HG03103 (cell line): ENCODE measurements around the gene SLC24A3.

Source experiments
- ATAC-seq: cut with Tn5 transposase; IDR thresholded peaks from one replicate; pipeline ENCODE4 v1.9.1; 2021; ENCODE audit warnings: low read depth; ENCODE audit not compliant: unreplicated experiment

SLC24A3 gene

DNA sequence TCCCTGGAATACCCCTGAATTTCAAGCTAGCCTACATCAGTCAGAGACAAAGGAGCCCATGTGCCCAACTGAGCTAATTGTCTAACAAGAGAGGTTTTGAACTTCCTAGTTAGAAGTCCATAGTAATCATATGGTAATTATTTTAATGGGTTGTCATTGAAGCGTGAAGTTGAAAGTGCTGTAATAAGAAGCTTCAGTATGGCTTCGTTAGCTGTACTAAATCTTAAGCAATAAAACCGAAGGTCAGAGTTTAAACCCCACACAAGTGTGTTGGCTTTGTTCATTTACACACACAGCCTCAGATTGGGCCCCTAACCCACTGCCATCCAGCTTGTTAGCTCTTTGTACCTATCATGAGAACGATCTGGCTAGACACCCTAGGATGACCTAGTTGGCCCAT is 350.0 kb downstream of the SLC24A3 start:
- ATAC-seq: no peak

- no peak for ATAC-seq
Observed at GRCh38 chr20:19564261-19564660, 351.8 kb downstream of the SLC24A3 start.

- no peak for ATAC-seq
Observed at GRCh38 chr20:19565736-19566135, 353.3 kb downstream of the SLC24A3 start.

DNA sequence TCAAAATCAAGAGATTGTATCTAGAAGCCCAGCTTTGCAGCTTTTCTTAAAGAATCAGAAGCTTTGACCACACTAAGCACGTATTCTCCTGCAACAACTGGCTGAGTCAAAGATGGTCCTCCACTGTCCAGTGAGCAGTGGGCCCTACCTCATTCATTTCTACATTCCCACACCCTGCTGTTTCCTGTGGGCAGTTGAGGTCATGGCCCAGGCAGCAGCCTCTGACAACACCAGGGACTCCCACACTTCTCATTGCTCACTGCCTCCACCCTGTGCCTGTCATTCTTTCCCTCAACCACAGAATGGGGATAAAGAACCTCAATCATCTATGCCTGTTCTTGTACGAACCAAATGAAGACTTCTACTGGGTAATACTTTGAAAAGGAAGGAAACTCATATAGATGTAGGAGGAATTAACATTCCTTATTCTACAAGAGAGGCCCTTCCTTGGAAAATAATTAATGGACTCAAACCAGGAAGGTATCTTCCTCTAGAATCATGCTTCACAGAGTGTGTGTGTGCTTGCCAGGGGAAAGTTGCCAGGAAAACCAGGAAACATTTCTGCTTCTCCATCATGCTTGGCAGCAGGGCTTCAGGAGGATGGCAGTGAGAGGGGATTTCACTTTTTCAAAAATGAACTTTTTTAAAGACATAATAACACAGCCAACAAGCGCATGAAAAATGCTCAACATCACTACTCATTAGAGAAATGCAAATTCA is 353.9 kb downstream of the SLC24A3 start:
- ATAC-seq: no peak

DNA sequence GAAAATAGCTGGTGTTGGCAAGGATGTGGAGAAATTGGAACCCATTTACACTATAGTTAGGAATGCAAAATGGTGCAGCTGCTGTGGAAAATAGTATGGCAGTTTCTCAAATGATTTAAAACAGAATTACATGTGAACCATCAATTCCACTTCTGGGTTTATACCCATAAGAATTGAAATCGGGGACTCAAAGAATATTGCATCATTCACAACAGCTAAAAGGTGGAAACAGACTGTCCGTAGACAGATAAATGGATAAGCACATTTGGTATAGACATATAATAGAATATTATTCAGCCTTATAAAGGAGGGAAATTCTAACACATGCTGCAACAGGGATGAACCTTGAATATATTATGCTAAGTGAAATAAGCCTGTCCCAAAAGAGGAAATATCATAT is 355.7 kb downstream of the SLC24A3 start:
- ATAC-seq: no peak

DNA sequence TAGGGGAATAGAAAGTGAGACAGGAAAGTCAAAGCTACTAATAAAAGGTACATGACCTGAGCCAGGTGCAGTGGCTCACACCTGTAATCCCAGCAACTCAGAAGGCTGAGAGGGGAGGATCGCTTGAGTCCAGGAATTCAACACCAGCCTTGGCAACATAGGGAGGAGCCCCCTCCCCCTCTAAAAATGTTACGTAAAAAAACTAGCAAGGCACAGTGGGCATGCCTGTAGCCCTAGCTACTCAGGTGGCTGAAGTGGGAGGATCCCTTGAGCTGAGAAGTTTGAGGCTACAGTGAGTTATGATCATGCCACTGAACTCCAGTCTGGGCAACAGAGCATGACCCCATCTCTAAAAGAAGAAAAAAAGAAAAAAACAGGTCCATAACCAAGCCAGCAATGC is 359.6 kb downstream of the SLC24A3 start:
- ATAC-seq: no peak

DNA sequence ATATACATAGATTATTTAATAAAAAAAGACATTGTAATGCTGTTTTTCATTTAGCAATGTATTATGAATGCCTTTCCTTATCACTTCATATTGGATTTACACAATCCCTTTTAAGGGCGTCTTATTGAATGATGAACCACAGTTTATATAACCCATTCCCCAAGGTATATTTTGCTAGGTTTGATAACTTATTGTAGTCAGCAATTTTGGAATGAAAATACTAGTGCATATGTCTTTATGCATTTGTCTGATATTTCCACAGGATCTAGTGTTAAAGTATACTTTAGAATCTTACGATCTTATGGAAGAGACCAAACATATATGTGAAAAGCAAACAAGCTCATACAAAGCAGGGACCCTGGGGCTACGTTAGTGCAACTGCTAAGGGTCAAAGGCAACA is 365.2 kb downstream of the SLC24A3 start:
- ATAC-seq: no peak

GRCh38 chr20:19582782-19583181 is 370.3 kb downstream of the SLC24A3 start:
- ATAC-seq: no peak

GRCh38 chr20:19583532-19584175 is 371.2 kb downstream of the SLC24A3 start:
- ATAC-seq: no peak

DNA sequence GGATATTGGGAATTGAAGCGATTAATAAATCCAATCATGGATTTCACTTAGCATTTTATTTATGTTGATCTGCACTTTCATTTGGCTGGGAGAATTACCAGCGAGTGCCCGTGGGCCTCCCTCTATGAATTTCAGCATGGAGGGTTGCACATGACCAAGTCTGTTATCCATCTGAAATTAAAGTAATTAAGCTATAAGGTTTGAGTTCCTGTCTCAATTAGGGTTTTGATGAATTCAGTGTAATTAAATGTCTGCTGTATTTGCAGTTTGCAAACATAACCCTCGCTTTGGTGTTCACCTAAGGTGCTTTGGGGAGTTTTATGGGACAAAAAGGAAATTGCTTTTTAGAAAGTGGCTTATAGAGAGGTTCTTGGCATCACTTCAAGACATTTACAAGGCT is 375.8 kb downstream of the SLC24A3 start:
- no peak for ATAC-seq

DNA sequence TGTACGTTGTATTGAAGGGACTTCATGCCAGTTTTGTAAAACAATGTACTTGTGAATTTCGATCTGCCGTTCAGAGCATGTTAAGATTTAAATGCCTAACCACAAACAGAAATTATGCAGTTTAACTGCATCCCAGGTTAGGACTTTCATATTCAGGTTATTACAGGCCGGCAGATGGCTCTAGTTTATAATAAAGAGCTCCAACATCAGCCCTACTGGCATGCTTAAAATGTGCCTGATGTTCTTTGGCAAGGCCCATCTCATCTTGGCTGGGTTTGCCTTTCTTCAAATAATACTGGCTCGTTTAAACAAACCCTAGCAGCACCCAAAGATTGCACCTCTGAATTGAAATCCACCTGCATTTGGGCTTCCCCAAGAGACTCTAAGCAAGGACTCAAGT is 376.3 kb downstream of the SLC24A3 start:
- no peak for ATAC-seq

GRCh38 chr20:19589787-19590362 is 377.4 kb downstream of the SLC24A3 start:
- no peak for ATAC-seq

- no peak for ATAC-seq
Observed at GRCh38 chr20:19590382-19590781, 377.9 kb downstream of the SLC24A3 start.

- ATAC-seq: no peak
Observed at GRCh38 chr20:19593762-19594161, 381.3 kb downstream of the SLC24A3 start.

- ATAC-seq: no peak
Observed at GRCh38 chr20:19594896-19595295, 382.5 kb downstream of the SLC24A3 start.

DNA sequence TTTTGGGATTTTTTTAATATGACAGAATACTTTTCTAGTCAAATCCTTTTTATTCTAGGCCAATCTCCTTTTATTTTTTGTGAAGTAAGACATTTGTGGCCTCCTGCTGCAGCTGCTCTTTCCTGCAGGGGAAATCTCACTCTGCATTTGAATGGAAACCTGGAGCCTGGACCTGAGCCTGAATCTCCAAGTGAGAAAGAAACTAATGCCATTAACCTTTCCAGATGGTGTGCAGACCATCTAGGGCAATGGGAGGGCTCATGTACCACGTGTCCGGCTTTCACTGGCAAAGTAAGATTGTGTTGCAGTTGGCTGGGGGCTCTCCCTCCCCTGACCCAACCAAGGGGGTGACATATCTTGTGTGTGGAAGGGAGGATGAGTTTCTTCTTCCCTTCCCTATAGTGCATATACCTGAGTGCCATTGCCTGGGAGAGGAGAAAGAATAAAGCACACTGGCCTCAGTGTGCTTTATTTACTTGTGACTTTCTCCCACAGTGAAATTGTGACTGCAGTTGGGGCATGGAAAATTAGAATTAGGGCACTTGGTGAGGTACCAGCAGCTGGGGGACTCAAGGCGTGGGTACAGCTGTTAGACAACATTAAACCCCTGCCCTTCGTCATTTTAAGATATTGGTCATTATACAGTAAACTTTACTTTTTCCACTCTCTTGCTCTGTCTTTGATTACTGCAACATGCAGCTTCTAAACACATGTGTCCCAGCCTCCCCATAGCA is 385.8 kb downstream of the SLC24A3 start:
- ATAC-seq: no peak

GRCh38 chr20:19599200-19599599 is 386.8 kb downstream of the SLC24A3 start:
- ATAC-seq: no peak

DNA sequence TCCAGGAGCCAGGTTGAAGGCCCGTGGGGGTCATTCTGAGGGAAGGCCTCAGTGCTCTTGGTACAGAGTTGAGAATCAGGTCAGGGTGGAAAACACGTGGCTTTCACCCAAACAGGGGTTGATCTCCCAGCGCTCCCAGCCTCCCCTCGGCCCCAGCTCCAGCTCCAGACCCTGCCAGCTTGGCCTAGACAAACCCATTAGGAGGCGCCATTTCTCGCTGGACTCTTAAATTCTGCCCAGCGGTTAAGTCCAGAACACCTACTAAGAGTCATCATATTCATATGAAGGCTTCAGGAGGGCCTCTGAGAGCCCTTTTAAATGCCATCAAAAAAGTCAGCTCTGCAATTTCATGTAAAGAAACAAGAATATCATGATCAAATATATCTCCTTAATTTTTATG is 387.6 kb downstream of the SLC24A3 start:
- no peak for ATAC-seq

DNA sequence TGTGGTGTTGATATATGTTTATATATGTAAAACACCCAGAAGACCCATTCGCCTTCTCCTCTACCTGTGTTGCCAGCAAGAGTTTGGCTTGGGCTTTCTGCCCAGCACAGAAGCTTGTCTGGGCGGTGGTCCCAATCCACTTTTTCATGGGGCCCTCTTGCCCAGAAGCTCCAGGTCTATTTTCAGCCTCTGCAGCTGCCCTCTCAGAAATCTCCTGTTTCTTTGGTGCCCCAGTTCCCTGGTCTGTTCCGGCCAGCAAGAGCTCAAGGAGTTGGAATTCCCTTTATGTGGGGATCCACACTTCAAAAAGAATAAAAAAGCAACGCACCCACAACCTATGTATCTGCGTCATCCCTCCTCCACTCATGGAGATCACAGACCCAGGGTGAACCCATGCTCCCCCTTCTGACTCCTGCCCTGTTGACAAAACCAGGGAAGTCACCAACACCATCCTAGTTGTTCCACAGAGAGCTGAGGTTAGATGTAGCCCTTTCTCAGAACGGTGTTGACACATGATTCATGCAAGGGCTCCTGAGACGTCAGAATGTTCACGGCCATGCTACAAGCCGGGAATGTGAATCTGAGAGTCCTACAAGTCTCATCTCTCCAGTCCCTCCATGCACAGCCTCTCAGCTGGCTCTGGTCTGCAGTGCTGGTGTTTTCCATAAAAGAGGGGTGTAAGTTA is 388.8 kb downstream of the SLC24A3 start:
- ATAC-seq: no peak

- no peak for ATAC-seq
Observed at GRCh38 chr20:19602675-19603375, 390.4 kb downstream of the SLC24A3 start.
